ENCODE results near the gene EPHA7.

EPHA7 gene

GRCh38 chr6:93419304-93420162 is at the start of gene EPHA7:
Gene EPHA7, minus strand, starts transcription at chr6:93419559. Its CDS starts 218 bp downstream, at chr6:93419341.
- Histone ChIP-seq H3K27ac (no peak within 1 kb of the TSS), H3K4me3 (ENCODE audit: low read depth, low read length) (peak within 1 kb of the TSS; percentile 61), H3K36me3 (replicated peaks) (no peaks in the 10 kb centered on the region), H3K27me3 (replicated peaks) (peaks cover 2% of the 10 kb centered on the region)
- TF ChIP-seq CTCF (IDR thresholded peaks at IDR 0.05; ENCODE audit: low read depth, low read length, missing control alignments), result no peak
- peak; percentile 95 for DNase-seq
- in situ Hi-C loops (cut with HindIII; ENCODE audit: low pct_ligation_motif_present, low sequenced_read_pairs), result no loop called here

- in situ Hi-C loops (cut with HindIII; ENCODE audit: low pct_ligation_motif_present, low sequenced_read_pairs), result no loop called here
- Histone ChIP-seq H3K27me3 (replicated peaks) (no peaks in the 10 kb centered on the region), H3K27ac (no peak overlapping the region), H3K36me3 (replicated peaks) (no peaks in the 10 kb centered on the region), H3K4me3 (ENCODE audit: low read depth, low read length) (no peak overlapping the region)
- TF ChIP-seq CTCF (IDR thresholded peaks at IDR 0.05; ENCODE audit: low read depth, low read length, missing control alignments), result no peak
- peak; percentile 47 for DNase-seq
Measured at GRCh38 chr6:93468291-93468690, 48.9 kb upstream of the EPHA7 start.

- no peak for TF ChIP-seq CTCF (IDR thresholded peaks at IDR 0.05; ENCODE audit: low read depth, low read length, missing control alignments)
- H3K4me3 ChIP-seq (ENCODE audit: low read depth, low read length), result no peak overlapping the region
- in situ Hi-C loops (cut with HindIII; ENCODE audit: low pct_ligation_motif_present, low sequenced_read_pairs), result no loop called here
- H3K36me3 ChIP-seq (replicated peaks), result no peaks in the 10 kb centered on the region
- no peaks in the 10 kb centered on the region for H3K27me3 ChIP-seq (replicated peaks)
- H3K27ac ChIP-seq, result no peak overlapping the region
- no peak for DNase-seq
Measured at GRCh38 chr6:93454533-93454932, 35.2 kb upstream of the EPHA7 start.

- no peaks in the 10 kb centered on the region for H3K27me3 ChIP-seq (replicated peaks)
- no peak overlapping the region for H3K27ac ChIP-seq
- H3K4me3 ChIP-seq (ENCODE audit: low read depth, low read length), result no peak overlapping the region
- H3K36me3 ChIP-seq (replicated peaks), result no peaks in the 10 kb centered on the region
- no peak for DNase-seq
- TF ChIP-seq CTCF (IDR thresholded peaks at IDR 0.05; ENCODE audit: low read depth, low read length, missing control alignments), result no peak
- in situ Hi-C loops (cut with HindIII; ENCODE audit: low pct_ligation_motif_present, low sequenced_read_pairs), result no loop called here
Measured at GRCh38 chr6:93453956-93454355, 34.6 kb upstream of the EPHA7 start.

- in situ Hi-C loops (cut with HindIII; ENCODE audit: low pct_ligation_motif_present, low sequenced_read_pairs), result no loop called here
- peak; percentile 10 for TF ChIP-seq CTCF (IDR thresholded peaks at IDR 0.05; ENCODE audit: low read depth, low read length, missing control alignments)
Measured at GRCh38 chr6:93447874-93448273, 28.5 kb upstream of the EPHA7 start.

More at GRCh38 chr6:93447874-93448273, 28.5 kb upstream of the EPHA7 start:
- Histone ChIP-seq H3K36me3 (replicated peaks) (no peaks in the 10 kb centered on the region), H3K27ac (no peak overlapping the region), H3K27me3 (replicated peaks) (no peaks in the 10 kb centered on the region), H3K4me3 (ENCODE audit: low read depth, low read length) (no peak overlapping the region)
- DNase-seq, result peak; percentile 15
